T-helper 1 cell treated with Interleukin-12 subunit alpha and Interleukin-12 subunit beta and Interleukin-4 antibody, amounts not matched to agents 30 μg/mL and 1 μg/mL, for 36 hours (primary cell): ENCODE data around the gene SLAIN2.

Experiments used
- H3K27ac Mint-ChIP-seq: one replicate; pipeline ENCODE4 v1.8.0; 2021; ENCODE audit warnings: mild to moderate bottlenecking, mixed read lengths
- H3K27me3 Mint-ChIP-seq: one replicate; pipeline ENCODE4 v1.8.0; 2021; ENCODE audit warnings: low read depth, mixed read lengths
- H3K36me3 Mint-ChIP-seq: one replicate; pipeline ENCODE4 v1.8.0; 2021; ENCODE audit warnings: low read depth, mixed read lengths
- H3K4me1 Mint-ChIP-seq: one replicate; pipeline ENCODE4 v1.8.0; 2021; ENCODE audit warnings: low read depth, mixed read lengths
- H3K4me3 Mint-ChIP-seq: one replicate; pipeline ENCODE4 v1.8.0; 2021; ENCODE audit warnings: mild to moderate bottlenecking, moderate library complexity, mixed read lengths
- H3K9me3 Mint-ChIP-seq: one replicate; pipeline ENCODE4 v1.8.0; 2021; ENCODE audit warnings: mixed read lengths

The SLAIN2 gene

GRCh38 chr4:48369771-48370170, 28.4 kb downstream of the SLAIN2 start:
- Mint-ChIP-seq H3K9me3 (no peaks in the 10 kb centered on the region), H3K27ac (no peak overlapping the region), H3K36me3 (peaks cover 6% of the 10 kb centered on the region), H3K4me1 (peaks cover 11% of the 10 kb centered on the region), H3K4me3 (no peak overlapping the region), H3K27me3 (no peaks in the 10 kb centered on the region)

- no peak overlapping the region for H3K27ac Mint-ChIP-seq
- no peaks in the 10 kb centered on the region for H3K9me3 Mint-ChIP-seq
- peaks cover 6% of the 10 kb centered on the region for H3K36me3 Mint-ChIP-seq
- H3K4me1 Mint-ChIP-seq = peaks cover 13% of the 10 kb centered on the region
- H3K4me3 Mint-ChIP-seq = no peak overlapping the region
- H3K27me3 Mint-ChIP-seq = no peaks in the 10 kb centered on the region
These were observed 29.2 kb downstream of the SLAIN2 start for GRCh38 chr4:48370260-48371134.

GRCh38 chr4:48372272-48372671, 30.9 kb downstream of the SLAIN2 start:
- Mint-ChIP-seq H3K27me3 (no peaks in the 10 kb centered on the region), H3K4me1 (peaks cover 13% of the 10 kb centered on the region), H3K27ac (no peak overlapping the region), H3K9me3 (no peaks in the 10 kb centered on the region), H3K4me3 (no peak overlapping the region), H3K36me3 (peaks cover 3% of the 10 kb centered on the region)

GRCh38 chr4:48375651-48376304, 34.4 kb downstream of the SLAIN2 start:
- Mint-ChIP-seq H3K36me3 (peaks cover 17% of the 10 kb centered on the region), H3K27ac (no peak overlapping the region), H3K27me3 (no peaks in the 10 kb centered on the region), H3K4me1 (peaks cover 4% of the 10 kb centered on the region), H3K9me3 (no peaks in the 10 kb centered on the region), H3K4me3 (no peak overlapping the region)

- Mint-ChIP-seq H3K9me3 (no peaks in the 10 kb centered on the region), H3K4me3 (no peak overlapping the region), H3K36me3 (peaks cover 25% of the 10 kb centered on the region), H3K27me3 (no peaks in the 10 kb centered on the region), H3K27ac (no peak overlapping the region), H3K4me1 (peaks cover 3% of the 10 kb centered on the region)
These were observed 38.4 kb downstream of the SLAIN2 start for GRCh38 chr4:48379587-48380180.

- H3K27me3 Mint-ChIP-seq = no peaks in the 10 kb centered on the region
These were observed 39.3 kb downstream of the SLAIN2 start for GRCh38 chr4:48380583-48381167.

GRCh38 chr4:48388525-48389154, 47.3 kb downstream of the SLAIN2 start:
- Mint-ChIP-seq H3K4me1 (no peaks in the 10 kb centered on the region), H3K27ac (no peak overlapping the region), H3K4me3 (no peak overlapping the region), H3K9me3 (no peaks in the 10 kb centered on the region), H3K27me3 (no peaks in the 10 kb centered on the region), H3K36me3 (peaks cover 19% of the 10 kb centered on the region)

More at GRCh38 chr4:48380583-48381167, 39.3 kb downstream of the SLAIN2 start:
- Mint-ChIP-seq H3K27ac (no peak overlapping the region), H3K9me3 (no peaks in the 10 kb centered on the region), H3K4me3 (no peak overlapping the region), H3K4me1 (no peaks in the 10 kb centered on the region), H3K36me3 (peaks cover 28% of the 10 kb centered on the region)

GRCh38 chr4:48396043-48396442, 54.7 kb downstream of the SLAIN2 start:
- H3K27me3 Mint-ChIP-seq = no peaks in the 10 kb centered on the region
- H3K9me3 Mint-ChIP-seq = no peaks in the 10 kb centered on the region
- no peak overlapping the region for H3K4me3 Mint-ChIP-seq
- H3K27ac Mint-ChIP-seq = no peak overlapping the region
- peaks cover 4% of the 10 kb centered on the region for H3K4me1 Mint-ChIP-seq
- peaks cover 34% of the 10 kb centered on the region for H3K36me3 Mint-ChIP-seq

GRCh38 chr4:48400416-48400815, 59.1 kb downstream of the SLAIN2 start:
- Mint-ChIP-seq H3K36me3 (peaks cover 26% of the 10 kb centered on the region), H3K9me3 (no peaks in the 10 kb centered on the region), H3K27ac (no peak overlapping the region), H3K4me1 (peaks cover 12% of the 10 kb centered on the region), H3K4me3 (no peak overlapping the region), H3K27me3 (no peaks in the 10 kb centered on the region)

- Mint-ChIP-seq H3K4me1 (peaks cover 12% of the 10 kb centered on the region), H3K27ac (no peak overlapping the region), H3K36me3 (peaks cover 14% of the 10 kb centered on the region), H3K9me3 (no peaks in the 10 kb centered on the region), H3K4me3 (no peak overlapping the region), H3K27me3 (no peaks in the 10 kb centered on the region)
These were observed 62.0 kb downstream of the SLAIN2 start for GRCh38 chr4:48403358-48403757.

- no peaks in the 10 kb centered on the region for H3K9me3 Mint-ChIP-seq
- H3K27ac Mint-ChIP-seq = no peak overlapping the region
- peaks cover 12% of the 10 kb centered on the region for H3K4me1 Mint-ChIP-seq
- peaks cover 14% of the 10 kb centered on the region for H3K36me3 Mint-ChIP-seq
- H3K4me3 Mint-ChIP-seq = no peak overlapping the region
- no peaks in the 10 kb centered on the region for H3K27me3 Mint-ChIP-seq
These were observed 62.5 kb downstream of the SLAIN2 start for GRCh38 chr4:48403779-48404178.

GRCh38 chr4:48405924-48406323, 64.6 kb downstream of the SLAIN2 start:
- Mint-ChIP-seq H3K9me3 (no peaks in the 10 kb centered on the region), H3K27me3 (no peaks in the 10 kb centered on the region), H3K36me3 (peaks cover 17% of the 10 kb centered on the region), H3K4me3 (no peak overlapping the region), H3K4me1 (peaks cover 12% of the 10 kb centered on the region), H3K27ac (no peak overlapping the region)

GRCh38 chr4:48409203-48409602, 67.9 kb downstream of the SLAIN2 start:
- Mint-ChIP-seq H3K36me3 (peaks cover 20% of the 10 kb centered on the region), H3K27me3 (no peaks in the 10 kb centered on the region)

GRCh38 chr4:48410812-48411211, 69.5 kb downstream of the SLAIN2 start:
- H3K36me3 Mint-ChIP-seq = peaks cover 18% of the 10 kb centered on the region
- no peak overlapping the region for H3K27ac Mint-ChIP-seq
- no peaks in the 10 kb centered on the region for H3K9me3 Mint-ChIP-seq

More at GRCh38 chr4:48409203-48409602, 67.9 kb downstream of the SLAIN2 start:
- Mint-ChIP-seq H3K27ac (no peak overlapping the region), H3K4me1 (peaks cover 7% of the 10 kb centered on the region), H3K9me3 (no peaks in the 10 kb centered on the region), H3K4me3 (no peak overlapping the region)

More at GRCh38 chr4:48410812-48411211, 69.5 kb downstream of the SLAIN2 start:
- no peak overlapping the region for H3K4me3 Mint-ChIP-seq
- no peaks in the 10 kb centered on the region for H3K27me3 Mint-ChIP-seq
- H3K4me1 Mint-ChIP-seq = peaks cover 3% of the 10 kb centered on the region
